ENCODE data around the gene SLCO4A1.

Gene SLCO4A1

GRCh38 chr20:62710221-62710885 lies 68.0 kb downstream of the SLCO4A1 start:
- Histone ChIP-seq H3K9me2 (replicated peaks; ENCODE audit: control insufficient read depth, low read length) (no peaks in the 10 kb centered on the region), H3K4me1 (ENCODE audit: control insufficient read depth, low read length) (no peaks in the 10 kb centered on the region), H3K79me2 (ENCODE audit: control insufficient read depth, low read length) (no peaks in the 10 kb centered on the region), H4K20me1 (ENCODE audit: control insufficient read depth, insufficient read depth, low read depth, low read length) (no peaks in the 10 kb centered on the region), H3K36me3 (ENCODE audit: control insufficient read depth, low read length) (no peaks in the 10 kb centered on the region), H3K4me2 (ENCODE audit: low read length) (no peak overlapping the region), H3F3A (ENCODE audit: control insufficient read depth, insufficient read depth) (no peaks in the 10 kb centered on the region), H3K27ac (ENCODE audit: low read depth, low read length) (no peak overlapping the region), H3K9me3 (ENCODE audit: control insufficient read depth, insufficient read depth, low read length) (no peaks in the 10 kb centered on the region), H3K27me3 (ENCODE audit: control insufficient read depth, low read length) (no peaks in the 10 kb centered on the region), H3K4me3 (ENCODE audit: low read length) (no peak overlapping the region)
- TF ChIP-seq EZH2phosphoT487 (IDR thresholded peaks at IDR 0.05; ENCODE audit: borderline replicate concordance, low read length), result no peak
- TF ChIP-seq CTCF (IDR thresholded peaks at IDR 0.05; ENCODE audit: low read depth, low read length, poor library complexity, severe bottlenecking), result no peak

- H3F3A ChIP-seq (ENCODE audit: control insufficient read depth, insufficient read depth), result no peaks in the 10 kb centered on the region
- no peaks in the 10 kb centered on the region for H3K36me3 ChIP-seq (ENCODE audit: control insufficient read depth, low read length)
- no peaks in the 10 kb centered on the region for H3K4me1 ChIP-seq (ENCODE audit: control insufficient read depth, low read length)
- H3K9me2 ChIP-seq (replicated peaks; ENCODE audit: control insufficient read depth, low read length), result no peaks in the 10 kb centered on the region
- no peak overlapping the region for H3K4me2 ChIP-seq (ENCODE audit: low read length)
- no peak overlapping the region for H3K27ac ChIP-seq (ENCODE audit: low read depth, low read length)
- no peak overlapping the region for H3K4me3 ChIP-seq (ENCODE audit: low read length)
- no peaks in the 10 kb centered on the region for H3K79me2 ChIP-seq (ENCODE audit: control insufficient read depth, low read length)
- no peaks in the 10 kb centered on the region for H4K20me1 ChIP-seq (ENCODE audit: control insufficient read depth, insufficient read depth, low read depth, low read length)
- TF ChIP-seq CTCF (IDR thresholded peaks at IDR 0.05; ENCODE audit: low read depth, low read length, poor library complexity, severe bottlenecking) (no peak), EZH2phosphoT487 (IDR thresholded peaks at IDR 0.05; ENCODE audit: borderline replicate concordance, low read length) (no peak)
- no peaks in the 10 kb centered on the region for H3K9me3 ChIP-seq (ENCODE audit: control insufficient read depth, insufficient read depth, low read length)
- H3K27me3 ChIP-seq (ENCODE audit: control insufficient read depth, low read length), result no peaks in the 10 kb centered on the region
These were observed 68.8 kb downstream of the SLCO4A1 start for GRCh38 chr20:62710886-62711702.

- Histone ChIP-seq H3K79me2 (ENCODE audit: control insufficient read depth, low read length) (no peaks in the 10 kb centered on the region), H3K4me3 (ENCODE audit: low read length) (no peak overlapping the region)
These were observed 69.4 kb downstream of the SLCO4A1 start for GRCh38 chr20:62711703-62712101.

More at GRCh38 chr20:62711703-62712101, 69.4 kb downstream of the SLCO4A1 start:
- no peaks in the 10 kb centered on the region for H3K9me2 ChIP-seq (replicated peaks; ENCODE audit: control insufficient read depth, low read length)
- no peak overlapping the region for H3K27ac ChIP-seq (ENCODE audit: low read depth, low read length)
- TF ChIP-seq CTCF (IDR thresholded peaks at IDR 0.05; ENCODE audit: low read depth, low read length, poor library complexity, severe bottlenecking), result no peak
- no peak for TF ChIP-seq EZH2phosphoT487 (IDR thresholded peaks at IDR 0.05; ENCODE audit: borderline replicate concordance, low read length)
- no peaks in the 10 kb centered on the region for H4K20me1 ChIP-seq (ENCODE audit: control insufficient read depth, insufficient read depth, low read depth, low read length)
- H3K36me3 ChIP-seq (ENCODE audit: control insufficient read depth, low read length), result no peaks in the 10 kb centered on the region
- H3K27me3 ChIP-seq (ENCODE audit: control insufficient read depth, low read length), result no peaks in the 10 kb centered on the region
- H3K9me3 ChIP-seq (ENCODE audit: control insufficient read depth, insufficient read depth, low read length), result no peaks in the 10 kb centered on the region
- H3K4me1 ChIP-seq (ENCODE audit: control insufficient read depth, low read length), result no peaks in the 10 kb centered on the region
- no peaks in the 10 kb centered on the region for H3F3A ChIP-seq (ENCODE audit: control insufficient read depth, insufficient read depth)
- H3K4me2 ChIP-seq (ENCODE audit: low read length), result no peak overlapping the region

All from DOHH2 (cell line).